NK-92 treated with Interleukin-12 subunit alpha and Interleukin-12 subunit beta, amount 100 ng/mL, for 24 hours (cell line): ENCODE data around the gene RACGAP1.

Experiments
- DNase-seq: peaks from one replicate; lab custom pipeline; 2025; lab: John Stamatoyannopoulos, UW

The RACGAP1 gene

GRCh38 chr12:49985981-49986380 lies 39.3 kb downstream of the RACGAP1 start:
- DNase-seq = no peak

DNA sequence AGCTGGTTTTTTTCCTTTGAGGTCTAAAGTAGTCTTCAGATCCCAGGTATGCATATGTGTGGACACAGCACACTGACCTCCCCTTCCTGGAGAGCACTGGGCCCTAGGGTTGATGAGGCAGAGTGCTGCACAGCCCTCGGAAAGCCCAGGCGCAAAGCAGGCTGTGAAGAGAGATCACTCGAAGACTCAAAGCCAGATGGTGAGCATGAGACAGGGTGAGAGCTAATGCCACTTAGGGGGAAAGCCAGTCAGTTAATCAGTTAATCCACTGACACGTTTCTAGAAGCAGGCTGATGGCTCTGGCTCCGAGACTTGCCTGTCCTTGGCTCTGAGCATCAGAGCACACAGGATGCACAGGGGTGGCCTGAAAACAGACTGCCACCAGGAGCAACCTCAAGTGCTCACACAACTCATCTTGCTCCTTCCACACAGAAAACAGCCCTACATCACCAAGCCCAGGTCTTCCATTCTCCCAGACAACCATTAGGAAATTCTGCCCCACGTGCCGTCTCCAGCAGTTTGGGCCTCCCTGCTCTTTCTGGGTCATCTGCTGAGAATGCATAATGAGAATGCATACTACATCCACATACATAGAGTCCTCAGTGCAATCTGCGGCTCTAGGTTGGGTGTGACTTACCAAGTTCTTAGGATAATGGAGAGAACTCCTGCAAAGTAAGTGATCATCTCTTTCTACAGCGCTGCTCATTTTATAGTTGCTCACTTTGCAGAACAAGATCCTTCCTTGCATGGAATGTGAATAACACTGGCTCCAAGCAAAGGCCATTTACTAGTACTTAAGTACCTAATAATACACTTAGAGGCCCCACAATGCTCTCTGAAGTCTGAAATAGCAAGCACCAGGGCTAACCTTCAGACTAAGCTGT lies 40.6 kb downstream of the RACGAP1 start:
- DNase-seq = no peak

- DNase-seq = no peak
These were observed 41.4 kb downstream of the RACGAP1 start for GRCh38 chr12:49983892-49984291.

DNA sequence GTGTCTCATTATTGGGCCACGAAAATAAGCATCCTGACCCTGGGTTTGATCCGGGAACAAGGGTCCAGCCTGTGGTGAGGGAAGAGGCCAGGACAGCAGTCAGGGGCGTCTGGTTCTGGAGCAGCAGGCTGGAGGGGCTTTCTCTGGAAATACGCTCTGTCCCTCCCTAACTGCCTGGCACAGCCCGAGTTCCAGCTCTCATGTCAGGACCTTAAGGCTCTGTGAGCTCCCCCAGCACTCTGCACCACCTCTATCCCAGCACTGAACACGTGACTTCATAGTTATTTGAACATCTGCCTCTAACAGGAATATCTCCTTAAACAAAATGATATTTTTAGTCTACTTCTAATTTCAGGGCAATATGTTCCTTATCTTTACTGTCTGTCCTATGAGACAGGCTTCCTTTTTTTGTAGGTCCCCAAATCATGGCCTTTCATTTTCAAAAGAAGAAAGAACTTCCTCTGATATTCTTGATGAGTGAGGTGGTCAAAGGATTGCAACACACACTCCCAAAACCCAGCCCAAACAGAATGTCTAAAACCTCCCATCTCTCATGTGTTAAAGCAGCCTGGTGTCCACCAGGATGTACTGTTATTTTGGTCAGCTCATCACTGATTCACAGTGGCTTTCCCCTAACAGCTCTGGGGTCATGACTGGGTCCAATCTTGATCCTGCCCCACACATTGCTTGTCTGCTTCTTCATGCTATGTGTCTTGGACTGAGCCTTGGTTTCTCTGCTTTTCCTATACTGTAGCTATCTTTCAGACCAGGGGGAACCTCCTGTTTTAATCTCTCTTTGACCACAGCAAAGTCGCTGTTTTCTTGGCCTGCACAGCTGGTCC lies 42.8 kb downstream of the RACGAP1 start:
- no peak for DNase-seq

DNA sequence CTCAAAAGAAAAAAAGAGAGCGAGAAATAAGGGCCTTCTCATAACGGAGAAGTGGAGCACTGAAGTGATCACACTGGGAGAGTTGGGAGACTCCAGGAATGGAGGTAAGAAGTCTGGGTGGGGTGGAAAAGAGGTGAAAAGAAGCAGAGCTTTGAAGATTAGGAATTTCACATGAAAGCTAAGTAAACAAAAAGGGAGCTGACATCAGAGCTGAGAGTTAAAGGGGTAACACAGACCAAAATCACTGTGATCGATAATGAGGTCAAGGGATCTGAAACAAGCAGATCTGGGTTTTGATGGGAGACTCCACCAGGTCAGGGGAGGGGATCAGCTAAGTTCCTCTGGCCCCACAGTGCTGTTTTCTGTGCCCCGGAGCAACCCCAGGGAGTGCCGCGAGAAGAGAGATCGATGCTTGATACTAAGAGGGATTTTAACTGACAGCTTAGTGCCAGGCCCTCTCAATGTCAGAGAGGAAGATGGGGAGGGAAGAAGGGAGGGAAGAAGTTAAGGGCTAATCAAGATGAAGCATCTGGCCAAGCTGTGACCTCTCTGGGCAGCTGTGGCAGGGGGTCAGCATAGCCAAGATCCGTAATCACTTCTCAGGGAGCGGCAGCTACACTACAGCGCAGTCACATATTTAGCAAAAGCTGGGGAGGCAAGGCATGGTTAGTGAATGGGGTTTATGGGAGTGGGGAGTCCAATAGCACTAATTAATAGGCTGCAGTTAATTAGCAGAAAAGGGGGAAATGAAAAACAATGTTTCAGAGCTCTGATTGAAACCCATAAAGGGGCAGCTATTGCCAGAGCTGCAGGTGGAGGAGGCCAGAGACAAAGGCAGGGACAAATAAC lies 44.6 kb downstream of the RACGAP1 start:
- DNase-seq = no peak

DNA sequence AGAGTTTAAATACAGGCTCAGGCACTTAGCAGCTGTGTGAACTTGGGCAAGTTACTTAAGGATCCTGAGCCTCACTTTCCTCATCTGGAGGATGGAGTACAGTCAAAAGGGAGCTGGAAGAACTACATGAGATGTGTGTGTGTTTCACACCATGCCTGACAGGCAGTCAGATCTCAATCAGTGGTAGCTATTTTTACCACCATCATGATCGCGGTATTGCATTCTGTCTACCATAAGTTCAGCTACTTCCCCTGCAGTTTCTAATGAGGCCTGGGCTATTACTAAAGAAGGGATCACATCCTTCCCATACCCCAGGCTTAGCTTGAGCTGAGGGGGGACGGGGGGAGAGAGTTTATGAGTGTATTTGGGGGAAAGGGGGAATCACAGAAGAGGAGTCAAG lies 45.5 kb downstream of the RACGAP1 start:
- no peak for DNase-seq

- DNase-seq = no peak
These were observed 46.2 kb downstream of the RACGAP1 start for GRCh38 chr12:49979016-49979586.

- DNase-seq = no peak
These were observed 47.2 kb downstream of the RACGAP1 start for GRCh38 chr12:49978125-49978524.

- DNase-seq = no peak
These were observed 48.7 kb downstream of the RACGAP1 start for GRCh38 chr12:49976557-49976956.

DNA sequence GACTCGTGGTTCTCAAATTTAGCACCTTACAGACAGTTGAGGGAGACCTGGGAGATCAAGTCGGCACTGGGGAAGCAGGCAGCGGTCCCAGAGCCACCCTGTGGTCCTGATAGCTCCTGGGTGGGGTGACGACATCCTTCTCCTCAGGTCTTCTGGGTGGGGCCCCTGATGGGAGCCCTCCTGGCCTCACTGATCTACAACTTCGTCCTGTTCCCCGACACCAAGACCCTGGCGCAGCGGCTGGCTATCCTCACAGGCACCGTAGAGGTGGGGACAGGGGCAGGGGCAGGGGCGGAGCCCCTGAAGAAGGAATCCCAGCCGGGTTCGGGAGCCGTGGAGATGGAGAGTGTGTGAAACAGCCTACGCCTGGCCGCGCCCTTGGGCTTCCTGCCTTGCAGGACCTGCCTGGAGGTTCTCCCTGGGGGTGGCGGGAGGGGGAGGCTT lies 50.0 kb downstream of the RACGAP1 start:
- no peak for DNase-seq

- DNase-seq = no peak
These were observed 50.5 kb downstream of the RACGAP1 start for GRCh38 chr12:49974677-49975317.

- DNase-seq = no peak
These were observed 51.0 kb downstream of the RACGAP1 start for GRCh38 chr12:49974231-49974675.

DNA sequence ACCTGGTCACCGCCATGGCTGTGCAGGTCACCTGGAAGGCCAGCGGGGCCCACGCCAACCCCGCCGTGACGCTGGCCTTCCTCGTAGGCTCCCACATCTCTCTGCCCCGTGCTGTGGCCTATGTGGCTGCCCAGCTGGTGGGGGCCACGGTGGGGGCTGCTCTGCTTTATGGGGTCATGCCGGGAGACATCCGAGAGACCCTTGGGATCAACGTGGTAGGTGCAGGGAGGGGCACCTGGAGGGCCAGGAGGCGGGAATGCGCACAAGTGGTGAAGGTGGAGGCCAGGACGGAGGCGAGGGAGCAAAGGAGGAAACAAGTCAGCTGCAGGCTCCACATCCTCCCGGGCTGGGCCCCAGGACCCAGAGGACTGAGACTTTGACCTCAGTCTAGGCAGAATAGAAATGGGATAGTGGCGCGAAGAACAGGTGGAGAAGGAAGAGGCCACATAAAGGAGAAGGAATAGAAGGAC lies 51.9 kb downstream of the RACGAP1 start:
- no peak for DNase-seq

- DNase-seq = no peak
These were observed 52.5 kb downstream of the RACGAP1 start, which contains the start of gene AQP6 for GRCh38 chr12:49972641-49973360. TSS of gene AQP6 (plus strand) at chr12:49972947. CDS start at chr12:49973174, 227 bp downstream.

DNA sequence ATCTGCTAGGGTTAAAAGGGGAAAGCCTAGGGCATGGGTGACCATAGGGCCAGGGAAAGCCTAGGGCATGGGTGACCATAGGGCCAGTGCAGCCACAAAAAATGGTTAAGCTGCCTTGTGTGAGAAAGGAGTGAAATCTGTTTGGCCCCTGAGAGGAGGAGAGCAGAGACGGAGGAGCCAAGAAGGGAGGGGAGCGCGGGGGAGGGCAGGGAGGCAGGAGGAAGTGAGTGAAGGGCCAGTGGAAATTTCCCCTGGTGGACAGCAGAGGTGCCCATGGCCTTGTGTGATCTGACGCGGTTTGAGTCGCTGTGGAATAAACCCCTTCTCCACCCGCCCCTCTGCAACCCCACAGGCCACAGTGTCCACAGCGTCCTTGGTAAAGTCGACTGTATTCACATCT lies 53.2 kb downstream of the RACGAP1 start:
- DNase-seq = no peak

DNA sequence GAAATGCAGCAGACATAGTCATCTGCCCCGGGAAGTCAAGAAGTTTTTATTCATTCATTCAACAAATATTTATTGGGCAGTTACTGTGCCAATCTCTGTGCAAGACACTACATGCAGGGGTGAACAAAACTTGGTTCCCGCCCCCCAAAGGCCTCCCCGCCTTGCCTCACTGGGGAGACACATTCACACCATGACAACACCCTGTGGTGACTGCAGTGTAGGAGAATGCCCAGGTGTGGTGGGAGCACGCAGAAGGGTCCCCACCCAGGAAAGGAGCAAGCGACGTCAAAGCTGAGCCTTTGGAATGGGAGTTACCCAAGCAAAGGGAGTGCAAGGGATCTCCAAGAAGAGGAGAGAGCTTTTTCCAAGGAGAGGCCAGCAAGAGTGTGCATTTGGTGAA lies 54.2 kb downstream of the RACGAP1 start:
- no peak for DNase-seq

DNA sequence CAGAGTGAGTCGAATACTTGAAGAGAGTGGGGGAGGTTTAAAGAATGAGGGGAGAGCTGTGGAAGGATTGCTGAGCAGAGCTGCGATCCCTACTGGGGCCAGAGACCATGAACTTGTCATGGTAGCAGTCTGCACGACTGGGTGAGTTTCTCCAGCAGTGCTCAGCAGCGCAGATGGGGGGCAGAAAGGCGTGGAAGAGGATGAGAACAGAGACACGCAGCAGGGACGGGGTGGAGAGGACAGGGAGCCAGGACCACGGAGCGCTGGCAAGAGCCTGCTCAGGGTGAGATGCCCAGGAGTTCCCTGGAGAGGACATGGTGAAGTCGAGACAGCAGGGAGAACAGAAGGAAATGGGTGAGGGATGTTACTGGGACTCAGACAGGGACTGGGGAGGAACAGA lies 54.6 kb downstream of the RACGAP1 start:
- DNase-seq = no peak

GRCh38 chr12:49969651-49970429 lies 55.5 kb downstream of the RACGAP1 start:
- DNase-seq = no peak

GRCh38 chr12:49969027-49969426 lies 56.3 kb downstream of the RACGAP1 start:
- no peak for DNase-seq
